Measurements from ENCODE around the gene ANG.

Gene ANG

DNA sequence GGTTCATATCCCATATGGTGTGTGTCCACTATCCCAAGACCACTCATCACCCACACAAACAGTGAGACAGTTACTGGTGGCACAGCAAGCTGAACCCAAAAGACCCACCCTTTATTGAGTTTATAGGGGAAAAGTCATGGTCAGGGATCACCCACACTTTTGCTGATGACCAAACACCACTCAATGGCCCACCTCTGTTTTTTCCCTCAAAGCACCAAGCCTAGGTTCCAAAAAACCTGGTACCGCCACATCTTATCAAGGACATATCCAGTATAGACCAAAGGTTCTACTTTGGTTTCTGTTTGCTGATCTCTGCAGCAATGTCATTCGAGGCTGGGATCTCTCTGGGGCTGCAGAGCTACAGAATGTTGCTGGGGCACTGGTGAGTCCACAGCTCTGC is 27.4 kb upstream of the ANG start:
- TF ChIP-seq, protein P1, sequence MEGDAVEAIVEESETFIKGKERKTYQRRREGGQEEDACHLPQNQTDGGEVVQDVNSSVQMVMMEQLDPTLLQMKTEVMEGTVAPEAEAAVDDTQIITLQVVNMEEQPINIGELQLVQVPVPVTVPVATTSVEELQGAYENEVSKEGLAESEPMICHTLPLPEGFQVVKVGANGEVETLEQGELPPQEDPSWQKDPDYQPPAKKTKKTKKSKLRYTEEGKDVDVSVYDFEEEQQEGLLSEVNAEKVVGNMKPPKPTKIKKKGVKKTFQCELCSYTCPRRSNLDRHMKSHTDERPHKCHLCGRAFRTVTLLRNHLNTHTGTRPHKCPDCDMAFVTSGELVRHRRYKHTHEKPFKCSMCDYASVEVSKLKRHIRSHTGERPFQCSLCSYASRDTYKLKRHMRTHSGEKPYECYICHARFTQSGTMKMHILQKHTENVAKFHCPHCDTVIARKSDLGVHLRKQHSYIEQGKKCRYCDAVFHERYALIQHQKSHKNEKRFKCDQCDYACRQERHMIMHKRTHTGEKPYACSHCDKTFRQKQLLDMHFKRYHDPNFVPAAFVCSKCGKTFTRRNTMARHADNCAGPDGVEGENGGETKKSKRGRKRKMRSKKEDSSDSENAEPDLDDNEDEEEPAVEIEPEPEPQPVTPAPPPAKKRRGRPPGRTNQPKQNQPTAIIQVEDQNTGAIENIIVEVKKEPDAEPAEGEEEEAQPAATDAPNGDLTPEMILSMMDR (IDR thresholded peaks at IDR 0.05; ENCODE audit: insufficient read depth, low read depth, low read length, missing control alignments): no peak
- H3K4me3 ChIP-seq (ENCODE audit: low read depth, low read length): no peak overlapping the region
- no peak for DNase-seq (ENCODE audit: low read depth)

DNA sequence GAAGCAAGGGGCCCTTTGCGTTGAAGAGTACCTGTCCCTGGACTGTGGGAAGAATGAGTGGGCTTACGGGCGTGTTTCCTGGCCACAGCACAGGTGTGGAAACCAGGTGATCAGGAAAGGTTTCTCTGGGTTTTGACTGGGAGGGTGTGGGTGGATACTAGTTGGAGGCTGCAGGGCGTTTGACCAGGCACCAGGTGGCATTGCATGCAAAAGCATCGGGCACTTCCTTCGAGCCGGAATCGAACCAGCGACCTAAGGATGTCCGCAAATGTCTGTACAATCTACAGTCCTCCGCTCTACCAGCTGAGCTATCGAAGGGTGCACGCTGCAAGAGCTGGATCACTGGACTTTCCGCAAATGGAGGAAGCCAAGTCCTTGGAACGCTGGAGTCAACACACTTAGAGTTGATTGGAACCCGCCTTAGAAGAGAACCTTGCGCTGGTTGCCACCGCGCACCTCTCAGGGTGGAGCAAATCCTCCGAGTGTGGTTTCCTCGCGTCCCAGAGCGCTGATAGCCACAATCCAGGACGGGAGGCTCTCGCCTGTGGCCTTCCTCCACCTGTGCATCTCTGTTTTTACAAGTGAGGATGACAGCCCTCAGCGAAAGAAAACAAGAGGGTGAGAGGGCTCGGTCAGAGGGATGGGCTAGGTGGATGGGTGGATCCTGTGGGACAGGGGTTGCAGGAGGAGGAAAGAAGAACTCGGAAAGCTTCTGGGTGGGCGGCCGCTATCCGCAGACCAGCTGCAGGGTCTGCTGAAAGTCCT is 25.4 kb upstream of the ANG start:
- H3K4me3 ChIP-seq (ENCODE audit: low read depth, low read length): peak overlapping the region; percentile 61
- DNase-seq (ENCODE audit: low read depth): peak; percentile 95
- TF ChIP-seq, protein P1 (IDR thresholded peaks at IDR 0.05; ENCODE audit: insufficient read depth, low read depth, low read length, missing control alignments): peak; percentile 76

DNA sequence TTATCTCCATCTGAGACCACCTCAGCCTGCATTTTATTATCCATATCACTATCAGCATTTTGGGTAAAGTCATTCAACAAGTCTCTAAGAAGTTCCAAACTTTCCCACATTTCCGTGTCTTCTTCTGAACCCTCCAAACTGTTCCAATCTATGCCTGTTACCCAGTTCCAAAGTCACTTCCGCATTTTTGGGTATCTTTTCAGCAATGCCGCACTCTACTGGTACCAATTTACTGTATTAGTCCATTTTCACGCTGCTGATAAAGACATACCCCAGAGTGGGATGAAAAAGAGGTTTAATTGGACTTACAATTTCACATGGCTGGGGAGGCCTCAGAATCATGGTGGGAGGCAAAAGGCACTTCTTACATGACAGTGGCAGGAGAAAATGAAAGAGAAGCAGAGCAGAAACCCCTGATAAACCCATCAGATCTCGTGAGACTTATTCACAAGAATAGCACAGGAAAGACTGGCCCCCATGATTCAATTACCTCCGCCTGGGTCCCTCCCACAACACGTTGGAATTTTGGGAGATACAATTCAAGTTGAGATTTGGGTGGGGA is 22.1 kb upstream of the ANG start:
- peak overlapping the region; percentile 61 for H3K4me3 ChIP-seq (ENCODE audit: low read depth, low read length)
- peak; percentile 70 for DNase-seq (ENCODE audit: low read depth)

DNA sequence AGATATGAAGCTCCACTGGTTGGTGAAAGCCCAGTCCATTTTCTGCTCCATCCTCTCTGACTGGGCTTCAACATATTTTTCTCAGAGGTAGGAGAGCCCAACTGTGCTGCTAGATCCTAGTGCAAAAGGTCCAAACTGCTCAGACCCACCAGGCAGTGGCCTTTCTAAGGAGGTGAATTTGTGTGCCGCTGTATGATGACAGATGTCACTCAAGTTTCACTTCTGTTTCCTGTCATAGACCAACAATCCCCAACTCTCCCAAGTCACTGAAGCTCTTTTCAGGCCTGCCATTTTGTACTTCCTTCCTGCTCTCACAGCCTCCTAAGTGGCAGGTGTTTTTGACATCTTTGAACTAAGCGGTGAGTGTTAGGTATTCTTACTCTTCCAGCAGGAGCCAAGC is 20.6 kb upstream of the ANG start:
- TF ChIP-seq, protein P1 (IDR thresholded peaks at IDR 0.05; ENCODE audit: insufficient read depth, low read depth, low read length, missing control alignments): no peak
- DNase-seq (ENCODE audit: low read depth): peak; percentile 93

DNA sequence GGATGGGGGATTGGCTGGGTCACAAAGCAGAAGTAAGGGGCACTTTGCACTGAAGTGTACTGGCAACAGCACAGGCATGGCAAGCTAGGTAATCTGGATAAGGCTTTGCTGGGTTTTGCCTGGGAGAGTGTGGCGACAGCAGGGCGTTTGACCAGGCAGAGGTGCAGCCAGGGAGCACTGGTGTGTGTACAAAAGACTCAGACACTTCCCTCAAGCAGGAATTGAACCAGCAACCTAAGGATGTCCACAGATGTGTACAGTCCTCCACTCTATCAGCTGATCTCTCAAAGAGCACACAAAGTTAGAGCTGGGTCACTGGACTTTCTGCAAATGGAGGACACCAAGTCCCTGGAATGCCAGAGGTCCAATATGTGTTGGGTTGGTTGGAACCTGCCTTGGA is 19.6 kb upstream of the ANG start:
- H3K4me3 ChIP-seq (ENCODE audit: low read depth, low read length): peak overlapping the region; percentile 53
- TF ChIP-seq, protein P1 (IDR thresholded peaks at IDR 0.05; ENCODE audit: insufficient read depth, low read depth, low read length, missing control alignments): no peak
- peak; percentile 60 for DNase-seq (ENCODE audit: low read depth)

More for the DNA sequence above, 20.6 kb upstream of the ANG start:
- peak overlapping the region; percentile 53 for H3K4me3 ChIP-seq (ENCODE audit: low read depth, low read length)

DNA sequence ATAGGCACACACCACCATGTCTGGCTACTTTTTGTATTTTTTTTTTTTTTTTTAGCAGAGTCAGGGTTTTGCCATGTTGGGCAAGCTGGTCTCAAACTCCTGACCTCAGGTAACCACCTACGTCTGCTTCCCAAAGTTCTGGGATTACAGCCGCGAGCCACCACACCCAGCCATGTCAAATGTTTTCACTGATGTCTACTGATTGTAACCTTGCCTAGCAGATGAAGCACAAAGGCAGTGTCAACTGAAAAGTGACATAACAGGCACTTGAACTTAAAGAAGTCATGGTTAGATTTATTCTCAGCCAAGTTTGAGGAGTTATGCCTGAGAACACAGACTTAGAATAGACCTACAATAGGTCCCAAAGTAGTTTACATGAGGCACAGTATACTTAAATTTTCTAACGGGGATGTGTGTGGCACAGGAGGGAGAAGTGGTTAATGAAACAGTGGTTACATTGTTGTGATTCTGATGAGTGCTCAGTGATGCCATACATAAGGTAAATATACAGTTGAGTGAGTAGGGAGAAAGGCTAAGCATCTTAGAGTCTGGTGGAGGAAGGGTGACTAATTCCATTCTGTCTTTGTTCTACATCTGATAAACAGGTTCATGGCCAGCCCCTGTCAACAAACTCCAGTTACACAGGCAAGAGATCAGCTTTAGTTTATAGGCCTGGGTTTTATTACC is 16.8 kb upstream of the ANG start:
- TF ChIP-seq, protein P1 (IDR thresholded peaks at IDR 0.05; ENCODE audit: insufficient read depth, low read depth, low read length, missing control alignments): no peak
- DNase-seq (ENCODE audit: low read depth): peak; percentile 40

DNA sequence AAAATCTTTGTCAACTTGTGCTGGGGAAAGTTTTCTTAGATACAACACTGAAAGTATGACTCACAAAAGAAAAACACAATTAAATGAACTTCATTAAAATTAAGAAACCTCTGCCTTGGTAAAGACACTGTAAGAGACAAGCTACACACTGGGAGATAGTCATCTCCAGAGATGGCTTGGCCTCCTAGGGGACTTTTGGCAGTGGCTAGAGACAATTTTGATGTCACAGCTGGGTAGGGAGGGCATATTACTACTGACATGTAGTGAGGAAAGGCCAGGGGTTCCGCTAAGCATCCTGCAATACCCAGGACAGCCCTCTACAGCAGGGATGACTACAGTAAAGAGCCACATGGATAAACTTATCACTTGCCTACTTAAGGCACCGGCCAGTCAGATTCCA is 12.9 kb upstream of the ANG start:
- TF ChIP-seq, protein P1 (IDR thresholded peaks at IDR 0.05; ENCODE audit: insufficient read depth, low read depth, low read length, missing control alignments): no peak
- no peak overlapping the region for H3K4me3 ChIP-seq (ENCODE audit: low read depth, low read length)
- peak; percentile 63 for DNase-seq (ENCODE audit: low read depth)

More for the DNA sequence above, 16.8 kb upstream of the ANG start:
- H3K4me3 ChIP-seq (ENCODE audit: low read depth, low read length): no peak overlapping the region

Measured in GM12865 (cell line).